Measurements from ENCODE around the gene HOXB7.

HOXB7 gene

DNA sequence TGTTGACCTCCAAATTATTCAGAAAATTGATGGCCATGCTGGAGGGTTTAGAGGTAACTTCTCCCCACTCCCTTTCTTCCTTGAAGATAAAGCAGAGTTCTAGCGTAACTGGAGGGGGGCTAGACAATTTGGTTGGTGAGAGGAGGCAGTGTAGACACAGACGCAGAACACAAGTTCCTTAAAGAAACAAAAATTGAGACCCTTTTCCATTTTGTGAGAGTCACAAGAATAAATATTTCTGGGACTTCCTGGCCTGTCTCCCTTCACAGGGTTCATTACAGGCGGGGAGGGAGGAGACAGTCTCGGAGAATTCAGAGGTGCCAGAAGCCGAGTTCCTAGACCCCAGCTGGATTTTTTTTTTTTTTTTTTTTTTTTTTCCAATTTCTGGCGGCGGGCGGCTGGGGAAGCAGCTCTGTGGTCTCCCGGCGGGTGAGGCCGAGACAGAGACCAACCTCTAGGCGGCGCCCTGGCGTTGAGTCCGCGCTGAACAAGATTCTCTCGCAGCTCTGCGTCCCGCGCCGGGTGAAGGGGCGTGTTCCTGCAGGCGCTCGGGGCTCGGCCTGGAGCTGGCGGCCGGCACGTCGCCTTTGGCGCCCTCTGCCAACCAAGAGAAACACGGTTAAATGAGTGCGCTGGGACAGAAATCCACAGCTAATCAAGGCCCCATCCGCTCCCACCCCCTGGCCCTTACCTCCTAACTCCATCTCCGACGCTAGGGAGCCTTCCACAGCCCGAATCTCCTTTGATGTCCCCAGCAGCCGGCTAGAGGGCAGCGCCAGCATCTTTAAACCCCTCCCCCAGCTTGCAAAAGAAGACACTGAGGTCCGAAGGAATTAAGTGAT, 25.6 kb upstream of the HOXB7 start:
- peak; percentile 65 for DNase-seq

DNA sequence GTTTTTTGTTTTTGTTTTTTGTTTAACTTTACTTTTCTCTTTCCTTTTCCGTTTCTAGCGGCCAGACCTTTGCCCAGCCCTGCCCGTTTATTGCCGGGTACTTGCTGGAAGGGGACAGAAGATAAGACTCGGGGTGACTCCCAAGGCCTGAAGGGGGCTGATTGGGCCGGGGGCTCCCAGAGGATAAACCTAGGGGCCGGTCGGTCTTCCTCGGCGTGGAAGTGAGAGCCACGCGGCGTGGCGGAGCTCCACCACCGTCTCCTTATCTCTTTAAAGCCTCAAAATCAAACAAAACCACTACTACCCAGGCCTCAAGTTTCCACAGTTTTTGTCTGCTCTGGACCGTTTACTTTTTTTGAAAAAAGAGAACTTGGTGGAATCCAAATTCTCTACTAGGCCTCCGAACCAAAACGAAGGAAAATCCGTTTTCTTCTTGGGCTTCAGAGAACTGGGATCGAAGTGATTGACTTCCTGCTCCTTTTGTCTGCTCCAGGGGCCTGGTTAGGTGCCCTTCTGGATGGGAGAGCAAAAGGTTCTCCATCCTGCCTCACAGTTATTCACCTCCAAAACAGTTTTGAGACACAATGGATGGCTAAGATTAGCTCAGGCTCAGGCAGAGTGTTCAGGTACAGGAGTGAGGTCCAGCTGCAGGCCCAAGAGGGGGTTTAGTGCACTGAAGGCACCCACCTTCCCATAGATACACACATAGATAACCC, 23.8 kb upstream of the HOXB7 start:
- no peak for DNase-seq

GRCh38 chr17:48633266-48633677, 22.5 kb upstream of the HOXB7 start:
- no peak for DNase-seq

DNA sequence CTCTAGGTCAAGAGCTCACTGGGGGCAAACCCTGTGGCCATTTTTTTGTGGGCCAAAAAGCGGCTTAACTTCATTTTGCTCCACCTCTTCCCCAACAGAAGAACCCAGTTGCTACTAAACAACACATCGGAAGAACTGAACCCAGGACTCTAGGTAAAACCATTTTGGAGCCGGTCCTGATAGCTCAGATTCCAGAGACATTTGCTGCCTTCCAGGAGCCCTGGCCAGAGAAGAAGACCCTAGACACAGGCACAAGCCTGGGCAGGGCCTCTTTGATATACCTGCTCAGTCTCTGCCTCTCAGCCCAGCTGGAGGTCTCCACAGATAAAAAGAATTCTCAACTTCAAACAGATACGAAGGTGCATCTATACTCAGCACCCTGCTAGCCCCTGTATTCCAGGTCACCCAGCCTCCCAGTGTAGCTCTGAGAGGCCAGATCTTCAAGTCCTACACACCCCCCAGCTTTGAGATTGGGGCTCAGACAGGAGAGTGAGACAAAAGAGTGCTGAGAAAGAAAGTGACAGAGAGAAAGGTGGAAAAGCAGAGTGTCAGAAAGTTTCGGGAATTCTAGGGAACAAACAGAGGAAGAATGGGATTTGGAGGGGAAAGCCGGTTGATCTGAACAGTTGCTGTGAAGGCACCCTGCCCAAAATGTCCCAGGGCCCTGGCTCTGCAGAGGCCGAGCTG, 21.9 kb upstream of the HOXB7 start:
- DNase-seq: no peak

GRCh38 chr17:48631693-48632578, 21.1 kb upstream of the HOXB7 start:
- no peak for DNase-seq

GRCh38 chr17:48630925-48631692, 20.3 kb upstream of the HOXB7 start:
- DNase-seq: no peak

- no peak for DNase-seq
Measured at GRCh38 chr17:48630009-48630924, 19.4 kb upstream of the HOXB7 start.

- no peak for DNase-seq
Measured at GRCh38 chr17:48629411-48629759, 18.6 kb upstream of the HOXB7 start.

GRCh38 chr17:48628649-48629410, 18.0 kb upstream of the HOXB7 start:
- no peak for DNase-seq

DNA sequence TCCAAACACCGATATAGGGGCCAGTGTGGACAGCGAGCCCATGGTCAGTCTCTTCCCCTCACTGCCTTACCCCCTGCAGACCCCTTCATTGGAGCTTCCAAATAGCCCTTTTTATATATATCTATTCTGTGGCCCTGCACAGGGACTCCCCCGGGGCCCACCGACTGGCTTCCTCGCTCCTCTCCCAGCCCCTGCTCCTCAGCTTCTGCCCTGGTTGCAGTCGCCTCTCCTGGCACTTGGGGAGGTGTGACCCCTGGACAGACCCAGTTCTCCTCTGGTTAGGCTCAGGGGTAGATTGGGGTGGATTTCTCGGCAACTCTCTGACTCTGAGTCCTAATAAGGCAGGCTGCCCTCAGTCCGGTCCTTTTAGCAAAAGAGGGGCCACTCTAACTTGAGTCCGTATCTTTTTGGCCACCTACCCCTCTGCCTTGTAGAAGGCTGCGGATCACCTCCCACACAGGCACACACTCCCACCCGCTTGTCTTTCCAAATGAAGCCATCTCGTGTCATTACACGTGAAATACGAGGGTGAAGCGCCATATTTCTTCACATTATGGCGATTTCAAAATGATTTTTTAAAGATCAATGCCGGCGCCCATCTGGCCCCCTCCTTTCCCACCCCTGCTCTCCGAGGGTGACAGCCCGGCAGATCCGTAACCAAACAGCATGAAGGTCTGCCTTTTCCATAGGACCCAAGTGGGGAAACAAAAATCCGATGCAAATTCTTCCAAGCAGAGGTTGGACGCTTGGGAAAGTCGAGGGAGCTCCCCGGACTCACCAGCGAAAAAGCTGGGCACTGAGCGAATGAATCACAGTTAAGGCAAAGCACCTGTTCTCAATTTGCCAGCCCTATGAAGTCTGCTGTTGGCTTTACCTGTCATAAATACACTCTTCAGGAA, 17.1 kb upstream of the HOXB7 start:
- DNase-seq: no peak

DNA sequence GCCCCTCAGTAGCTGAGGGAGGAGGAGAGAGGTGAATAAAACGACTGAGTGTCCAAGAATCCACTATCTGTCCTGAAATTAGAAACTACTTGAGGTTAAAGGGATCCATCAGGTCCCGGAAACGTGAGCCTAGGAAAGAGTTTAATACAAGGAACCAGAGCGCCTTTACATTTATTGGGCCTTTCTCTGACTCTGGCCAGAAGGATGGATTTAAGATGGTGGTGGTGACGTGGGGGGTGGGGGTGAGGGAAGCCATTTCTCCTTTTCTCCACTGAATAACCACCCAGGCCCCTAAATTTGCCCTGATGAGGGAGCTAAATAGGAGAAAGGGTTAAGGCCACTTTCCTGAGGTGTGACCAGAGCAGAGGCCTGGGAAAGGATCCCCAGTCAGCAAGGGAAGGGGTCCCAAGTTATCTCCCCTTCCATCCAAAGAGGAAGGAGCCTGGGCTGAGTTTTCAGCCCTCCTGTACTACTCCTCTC, 16.3 kb upstream of the HOXB7 start:
- no peak for DNase-seq

DNA sequence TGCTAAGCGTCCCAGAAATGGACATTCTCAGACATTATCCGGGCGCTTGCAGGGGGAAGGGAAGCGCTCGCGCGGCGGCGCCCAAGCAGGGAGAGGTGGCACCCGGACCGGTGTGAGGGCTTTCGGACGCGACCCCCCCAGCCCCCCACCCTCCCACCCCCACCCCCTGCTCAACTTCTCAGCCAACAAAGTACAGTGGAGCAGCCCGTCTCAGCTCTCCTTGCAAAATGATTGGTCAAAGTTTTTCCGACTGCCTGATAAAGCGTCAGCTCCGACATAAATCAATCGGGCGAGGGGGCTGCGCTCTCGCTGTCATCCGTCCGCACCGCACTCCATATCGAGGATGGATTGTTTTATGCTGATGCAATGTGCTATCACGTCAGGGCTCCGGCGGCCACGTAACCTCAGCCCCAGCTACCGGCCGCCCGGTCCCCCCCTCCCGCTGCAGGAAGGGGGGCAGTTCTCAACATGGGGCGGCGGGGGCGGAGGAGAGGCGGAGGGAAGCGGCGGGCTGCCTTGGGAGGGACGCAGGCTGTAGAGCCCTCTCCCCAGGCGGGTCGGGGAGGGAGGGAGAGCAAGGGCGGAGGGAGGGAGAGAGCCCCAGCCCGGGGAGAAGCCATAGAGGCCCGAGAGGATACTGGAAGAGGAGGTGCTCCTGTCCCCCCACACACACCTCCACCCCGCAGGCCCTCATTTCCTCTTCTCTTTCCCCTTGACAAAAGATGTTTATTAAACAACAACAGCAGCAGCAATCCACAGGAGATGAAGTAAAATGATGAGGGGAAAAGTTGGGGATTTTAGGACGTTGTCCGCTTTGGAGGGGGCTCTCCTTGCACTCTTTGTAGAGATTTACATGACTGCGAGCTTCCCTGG, 15.7 kb upstream of the HOXB7 start, which contains the start of gene HOXB9:
TSS of gene HOXB9 (minus strand) at position 114 of the 873 bp plus-strand sequence. CDS start at position 25, 89 bp downstream.
- DNase-seq: peak; percentile 70

- DNase-seq: no peak
Measured at GRCh38 chr17:48625495-48626244, 14.9 kb upstream of the HOXB7 start.

DNA sequence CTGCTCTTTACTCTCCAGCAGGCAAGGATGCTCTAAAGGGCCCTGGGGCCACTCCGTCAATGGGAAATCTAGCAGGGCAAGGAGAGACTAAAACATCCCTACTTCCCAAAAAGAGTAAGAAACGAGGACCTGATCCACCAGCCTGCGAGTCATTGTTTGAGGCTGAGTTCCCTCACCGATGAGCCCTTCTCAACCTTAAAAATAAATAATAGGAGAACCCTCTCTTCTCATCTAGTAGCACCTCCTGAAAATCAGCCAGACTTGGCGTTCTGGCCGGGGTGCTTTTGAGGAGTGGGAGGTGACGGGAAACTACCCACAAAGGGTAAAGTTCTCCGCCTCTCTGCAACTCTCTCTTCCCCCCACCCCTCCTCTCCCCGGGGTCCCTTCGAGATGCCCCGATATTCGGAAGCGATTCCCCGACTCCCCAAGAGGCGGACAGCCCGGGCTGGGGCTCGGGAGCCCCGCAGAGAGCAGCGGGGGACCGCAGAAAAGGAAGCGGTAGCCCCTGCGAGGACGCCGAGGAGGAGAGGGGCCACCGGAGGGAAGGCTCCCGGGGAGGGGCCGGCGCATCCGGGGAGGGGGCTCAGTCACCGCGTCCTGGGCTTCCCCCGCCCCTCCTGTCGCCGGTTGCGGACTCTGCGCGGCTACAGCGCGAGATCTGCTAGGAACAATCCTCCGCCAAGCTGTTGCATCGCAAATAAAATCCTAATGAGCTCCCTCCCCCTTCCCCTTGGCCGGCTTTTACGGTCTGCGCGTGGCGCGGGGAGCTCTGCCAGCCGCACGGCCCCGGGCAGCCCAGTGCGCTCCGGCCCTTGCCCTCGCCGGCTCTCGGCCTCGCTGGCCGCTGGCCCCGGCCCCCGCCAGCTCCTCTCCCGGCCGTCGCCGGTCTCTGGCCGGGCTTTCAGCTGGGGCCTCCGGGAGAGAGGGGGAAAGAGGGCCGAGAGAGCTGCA, 14.0 kb upstream of the HOXB7 start:
- DNase-seq: no peak

GRCh38 chr17:48624118-48624517, 13.3 kb upstream of the HOXB7 start:
- no peak for DNase-seq

DNA sequence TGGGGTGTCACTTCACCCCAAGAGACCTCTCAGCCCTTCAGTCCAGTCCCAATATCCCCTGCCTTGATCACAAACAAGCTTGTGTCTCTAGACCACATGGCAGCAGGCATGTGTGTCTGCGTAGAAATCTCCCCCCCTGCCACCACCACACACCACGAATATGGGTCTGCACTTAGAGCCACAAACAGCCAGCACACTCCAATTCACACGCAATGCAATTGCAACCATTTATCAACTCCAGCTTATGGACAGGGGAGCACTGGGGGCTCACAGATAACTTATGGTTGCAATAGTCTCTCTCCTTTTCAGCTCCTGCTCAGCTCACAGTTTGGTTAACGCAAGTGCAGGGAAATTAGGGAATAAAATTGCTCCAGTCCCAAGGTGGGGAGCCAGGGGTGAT, 12.8 kb upstream of the HOXB7 start:
- no peak for DNase-seq

Measured in fibroblast of upper back skin (primary cell).